ENCODE data around the gene GLUD1.
"Not testable (repeated sequence)": the region's sequence is repeated elsewhere in the genome, so short reads cannot be mapped to it uniquely, and the experiment has no call there.

GLUD1 gene

GRCh38 chr10:87043579-87043978 is 51.1 kb downstream of the GLUD1 start:
- DNase-seq (ENCODE audit: low spot score): not testable (repeated sequence)

DNA sequence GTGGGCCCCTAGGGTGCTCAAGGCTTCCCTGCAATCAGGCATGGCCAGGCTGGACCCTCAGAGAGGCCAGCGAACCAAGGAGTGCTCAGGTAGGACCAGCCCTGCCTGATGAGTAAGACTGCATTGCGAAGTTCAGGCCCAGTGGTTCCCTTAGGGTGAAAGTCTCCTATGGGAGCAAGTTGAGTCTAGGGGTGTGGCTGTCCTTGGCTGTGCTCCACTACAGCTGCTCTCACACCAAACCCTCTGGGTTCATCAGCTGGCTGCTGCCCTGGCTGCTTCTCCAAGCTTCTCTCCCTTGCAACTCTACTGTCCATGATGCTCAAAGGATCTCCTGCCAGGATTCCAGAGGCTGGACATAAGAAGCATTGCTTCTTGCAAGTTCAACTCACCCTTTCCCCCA is 55.9 kb downstream of the GLUD1 start:
- DNase-seq (ENCODE audit: low spot score): no peak

DNA sequence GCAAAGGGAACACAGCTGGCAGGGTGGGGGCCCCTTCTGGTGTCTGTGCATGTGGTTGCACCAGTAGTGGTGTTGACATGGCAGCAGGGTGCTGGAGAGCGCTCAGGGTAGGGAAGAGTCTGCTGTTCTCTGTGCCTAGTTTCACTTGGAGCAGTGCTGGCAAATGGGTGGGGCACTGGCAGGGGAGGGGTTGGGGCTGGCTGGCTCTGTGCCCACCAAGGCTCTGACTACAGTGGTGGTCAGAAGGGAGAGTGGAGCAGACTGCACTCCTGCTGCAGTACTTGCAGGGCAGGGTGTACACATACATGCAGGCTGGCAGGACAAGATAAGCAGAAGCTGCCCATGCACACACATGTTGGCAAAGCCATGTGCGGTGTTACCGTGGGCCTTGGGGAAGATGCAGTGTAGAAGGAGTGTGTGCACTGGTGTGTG is 56.3 kb downstream of the GLUD1 start:
- no peak for DNase-seq (ENCODE audit: low spot score)

GRCh38 chr10:87036623-87037022 is 58.0 kb downstream of the GLUD1 start:
- DNase-seq (ENCODE audit: low spot score): no peak

GRCh38 chr10:87030912-87031635 is 63.6 kb downstream of the GLUD1 start:
- DNase-seq (ENCODE audit: low spot score): no peak

GRCh38 chr10:87030419-87030818 is 64.2 kb downstream of the GLUD1 start:
- DNase-seq (ENCODE audit: low spot score): not testable (repeated sequence)

GRCh38 chr10:87026747-87027508 is 67.7 kb downstream of the GLUD1 start:
- DNase-seq (ENCODE audit: low spot score): not testable (repeated sequence)

DNA sequence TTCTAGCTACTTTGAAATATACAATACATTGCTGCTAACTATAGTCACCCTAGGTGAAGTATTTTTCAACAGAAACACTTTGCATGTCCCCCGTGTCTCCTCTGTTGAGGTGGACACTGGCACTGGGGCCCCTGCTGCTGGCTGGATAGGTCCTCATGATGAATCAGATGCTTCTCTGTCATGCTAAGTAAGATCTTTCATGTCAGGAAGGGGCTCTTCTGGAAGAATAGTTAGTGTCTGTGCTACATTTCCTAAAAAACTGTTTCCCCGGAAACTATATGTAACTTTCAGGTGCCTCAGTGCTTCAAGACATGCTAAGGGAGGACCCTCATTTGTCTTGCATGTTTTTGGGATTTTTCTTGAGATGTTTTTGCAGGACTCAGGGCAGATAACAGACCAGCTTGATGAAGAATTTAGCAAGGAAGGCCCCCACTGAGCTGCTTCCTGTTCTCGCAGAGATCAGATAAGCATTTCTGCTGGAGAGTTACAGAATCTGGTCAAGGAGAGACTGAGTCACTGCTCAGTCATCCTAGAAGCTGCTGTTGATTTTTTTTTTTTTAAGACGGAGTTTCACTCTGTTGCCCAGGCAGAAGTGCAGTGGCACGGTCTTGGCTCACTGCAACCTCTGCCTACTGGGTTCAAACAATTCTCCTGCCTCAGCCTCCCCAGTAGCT is 69.2 kb downstream of the GLUD1 start:
- DNase-seq (ENCODE audit: low spot score): not testable (repeated sequence)

- not testable (repeated sequence) for DNase-seq (ENCODE audit: low spot score)
Measured at GRCh38 chr10:87020056-87020455, 74.6 kb downstream of the GLUD1 start, which contains the start of gene FAM25A. TSS of gene FAM25A (plus strand) at chr10:87020294. CDS start at chr10:87020325, 31 bp downstream.

GRCh38 chr10:87019504-87019903 is 75.1 kb downstream of the GLUD1 start:
- not testable (repeated sequence) for DNase-seq (ENCODE audit: low spot score)

GRCh38 chr10:87019066-87019465 is 75.6 kb downstream of the GLUD1 start:
- DNase-seq (ENCODE audit: low spot score): not testable (repeated sequence)

GRCh38 chr10:87018127-87018526 is 76.5 kb downstream of the GLUD1 start:
- DNase-seq (ENCODE audit: low spot score): not testable (repeated sequence)

GRCh38 chr10:87014986-87015716 is 79.5 kb downstream of the GLUD1 start:
- not testable (repeated sequence) for DNase-seq (ENCODE audit: low spot score)

GRCh38 chr10:87013528-87013927 is 81.1 kb downstream of the GLUD1 start:
- DNase-seq (ENCODE audit: low spot score): not testable (repeated sequence)

GRCh38 chr10:87009134-87009696 is 85.4 kb downstream of the GLUD1 start:
- not testable (repeated sequence) for DNase-seq (ENCODE audit: low spot score)

GRCh38 chr10:87008303-87008702 is 86.3 kb downstream of the GLUD1 start:
- not testable (repeated sequence) for DNase-seq (ENCODE audit: low spot score)

DNA sequence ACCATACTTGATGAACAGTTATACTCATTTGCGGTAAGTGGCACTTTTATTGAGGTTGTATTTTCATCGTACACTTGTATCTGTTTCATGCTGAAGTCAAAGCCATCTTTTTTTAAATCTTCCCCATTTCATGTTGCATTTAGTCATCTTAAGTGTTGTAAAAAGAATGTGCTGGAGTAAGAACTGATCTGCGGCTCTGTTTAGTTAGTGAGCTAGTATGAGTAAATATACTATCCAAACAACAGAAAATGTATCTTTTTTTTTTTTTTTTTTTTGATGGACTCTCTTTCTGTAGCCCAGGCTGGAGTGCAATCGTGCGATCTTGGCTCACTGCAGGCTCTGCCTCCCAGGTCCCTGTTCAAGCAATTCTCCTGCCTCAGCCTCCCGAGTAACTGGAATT is 87.0 kb downstream of the GLUD1 start:
- DNase-seq (ENCODE audit: low spot score): not testable (repeated sequence)

GRCh38 chr10:87007124-87007523 is 87.5 kb downstream of the GLUD1 start:
- DNase-seq (ENCODE audit: low spot score): not testable (repeated sequence)

DNA sequence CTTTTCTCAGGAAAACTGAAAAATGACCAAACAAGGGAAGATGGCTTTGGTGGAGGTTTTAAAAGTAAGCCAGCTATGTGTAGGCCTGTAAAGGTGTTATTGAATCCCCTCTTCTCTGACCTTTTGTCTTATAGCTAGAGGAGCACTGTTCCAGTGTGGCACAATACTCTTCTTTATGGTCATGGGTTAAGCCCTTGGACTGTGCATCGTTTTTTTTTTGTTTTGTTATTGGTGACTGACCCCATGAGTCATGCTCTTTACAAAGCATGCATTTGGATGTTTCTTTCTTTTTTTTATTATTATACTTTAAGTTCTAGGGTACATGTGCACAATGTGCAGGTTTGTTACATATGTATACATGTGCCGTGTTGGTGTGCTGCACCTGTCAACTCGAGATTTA is 94.2 kb downstream of the GLUD1 start:
- no peak for DNase-seq (ENCODE audit: low spot score)
